Prostate gland (tissue), 2 donors: ENCODE measurements around the gene PGBD2. TPM values are rescaled to one million over a fixed set of nuclear protein-coding genes. Genes with fewer than 3 reads are reported as not detected.
"Not testable (repeated sequence)": the region's sequence is repeated elsewhere in the genome, so short reads cannot be mapped to it uniquely, and the experiment has no call there.

Experiments
- DNase-seq: peaks from one replicate; pipeline ENCODE4 v3.0.0-alpha.2; 2019; ENCODE audit warnings: low spot score
- H3K27ac ChIP-seq, 2 donors: fragments of 200-600 bp; sonication (generic); 2 replicates each; pipeline ENCODE4 v1.5.1; 2017 to 2019
- H3K27me3 ChIP-seq: fragments of 200-600 bp; sonication (generic); replicated peaks from 2 replicates; pipeline ENCODE4 v1.5.1; 2019; ENCODE audit not compliant: insufficient read depth
- H3K36me3 ChIP-seq, 2 donors: fragments of 200-600 bp; sonication (generic); 1 replicate in 1 of 2; 2 replicates in 1 of 2; pipeline versions ENCODE4 v1.5.1 to v1.8.1; 2017 to 2019
- H3K4me1 ChIP-seq: fragments of 200-600 bp; sonication (generic); replicated peaks from 2 replicates; pipeline ENCODE4 v1.5.1; 2019
- H3K4me3 ChIP-seq, 2 donors: fragments of 200-600 bp; sonication (generic); 2 replicates each; pipeline ENCODE4 v1.5.1; 2017 to 2019
- H3K9me3 ChIP-seq: fragments of 200-600 bp; sonication (generic); 2 replicates; pipeline ENCODE4 v1.5.1; 2017
- POLR2A ChIP-seq: fragments of 450-650 bp; IDR thresholded peaks from one replicate; pipeline ENCODE4 v1.6.1; 2016; ENCODE audit warnings: antibody characterized with exemption, mild to moderate bottlenecking
- POLR2AphosphoS5 ChIP-seq: sonication (generic); formaldehyde crosslinking; IDR thresholded peaks from one replicate; pipeline ENCODE4 v1.6.1; 2017; ENCODE audit warnings: antibody characterized with exemption
- WGBS: methylation state at CpG from one replicate; pipeline ENCODE4 v1.1.5; 2018; 5-methylcytosine and 5-hydroxymethylcytosine counted together
- intact Hi-C: fragments of 100-400 bp; cut with DNase I; formaldehyde crosslinking; loops from one replicate; pipeline ENCODE4 v1.14.2; 2022
- total RNA-seq, 2 donors: library from RNA; depleted of rRNA; stranded (reverse); fragments of >200 nt; gene quantifications; one replicate each; pipeline ENCODE4 v1.1.0, GENCODE V29; 2016
- TF ChIP-seq, protein P1 (sequence below), 4 experiments: fragments of 200-600 bp in 2 of 4; fragments of 450-650 bp in 2 of 4; sonication (generic) in 2 of 4; IDR thresholded peaks; 1 replicate in 3 of 4; 2 replicates in 1 of 4; pipeline ENCODE4 v1.5.1; 2016 to 2019; ENCODE audit warnings: antibody characterized with exemption in 4 of 4, mild to moderate bottlenecking in 2 of 4, moderate library complexity in 2 of 4

PGBD2 gene
- total RNA-seq, 2 donors from 2014 or later: 8.6 to 12.6 TPM

DNA sequence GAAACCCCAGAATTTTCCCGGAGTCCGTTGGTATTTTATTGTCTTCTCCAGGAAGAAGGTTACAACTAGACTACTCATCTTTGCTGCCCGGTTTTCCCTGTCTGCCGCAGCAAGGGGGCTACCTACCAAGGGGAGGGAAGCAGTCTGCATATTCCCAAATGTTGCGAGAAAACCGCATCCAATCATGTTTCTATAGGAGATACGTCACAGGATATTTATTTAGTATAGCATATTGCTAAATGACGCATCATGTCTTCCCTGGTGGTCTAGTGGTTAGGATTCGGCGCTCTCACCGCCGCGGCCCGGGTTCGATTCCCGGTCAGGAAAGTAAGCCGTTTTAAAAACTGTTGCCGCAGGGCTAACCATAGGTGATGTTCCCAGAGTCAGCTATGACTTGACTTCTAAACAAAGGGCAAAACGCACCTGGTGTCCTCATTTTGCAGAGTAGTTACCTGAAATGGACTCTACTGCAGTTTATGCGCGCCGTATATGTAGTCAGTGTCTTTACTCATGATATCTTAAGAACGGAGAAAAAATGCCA lies 32.0 kb upstream of the PGBD2 start:
- intact Hi-C loops: loop anchor here (2.0 kb wide), 1 partner anchor 15 kb away; the partner anchor contains the start of gene ZNF692
- Histone ChIP-seq H3K4me1 (no peaks in the 10 kb centered on the region), H3K36me3 (no peaks in the 10 kb centered on the region), H3K27me3 (no peaks in the 10 kb centered on the region), H3K9me3 (no peaks in the 10 kb centered on the region), H3K4me3 (peak overlapping the region; percentile 51 to 58), H3K27ac (peak overlapping the region; percentile 95 to 96)
- DNase-seq: peak; percentile 44
- WGBS: 3% methylated on average over 23 of the region's 23 CpGs
- peak; percentile 47 for TF ChIP-seq POLR2AphosphoS5
- no peak for TF ChIP-seq POLR2A
- TF ChIP-seq, protein P1, sequence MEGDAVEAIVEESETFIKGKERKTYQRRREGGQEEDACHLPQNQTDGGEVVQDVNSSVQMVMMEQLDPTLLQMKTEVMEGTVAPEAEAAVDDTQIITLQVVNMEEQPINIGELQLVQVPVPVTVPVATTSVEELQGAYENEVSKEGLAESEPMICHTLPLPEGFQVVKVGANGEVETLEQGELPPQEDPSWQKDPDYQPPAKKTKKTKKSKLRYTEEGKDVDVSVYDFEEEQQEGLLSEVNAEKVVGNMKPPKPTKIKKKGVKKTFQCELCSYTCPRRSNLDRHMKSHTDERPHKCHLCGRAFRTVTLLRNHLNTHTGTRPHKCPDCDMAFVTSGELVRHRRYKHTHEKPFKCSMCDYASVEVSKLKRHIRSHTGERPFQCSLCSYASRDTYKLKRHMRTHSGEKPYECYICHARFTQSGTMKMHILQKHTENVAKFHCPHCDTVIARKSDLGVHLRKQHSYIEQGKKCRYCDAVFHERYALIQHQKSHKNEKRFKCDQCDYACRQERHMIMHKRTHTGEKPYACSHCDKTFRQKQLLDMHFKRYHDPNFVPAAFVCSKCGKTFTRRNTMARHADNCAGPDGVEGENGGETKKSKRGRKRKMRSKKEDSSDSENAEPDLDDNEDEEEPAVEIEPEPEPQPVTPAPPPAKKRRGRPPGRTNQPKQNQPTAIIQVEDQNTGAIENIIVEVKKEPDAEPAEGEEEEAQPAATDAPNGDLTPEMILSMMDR (IDR thresholded peaks at IDR 0.05): no peak

DNA sequence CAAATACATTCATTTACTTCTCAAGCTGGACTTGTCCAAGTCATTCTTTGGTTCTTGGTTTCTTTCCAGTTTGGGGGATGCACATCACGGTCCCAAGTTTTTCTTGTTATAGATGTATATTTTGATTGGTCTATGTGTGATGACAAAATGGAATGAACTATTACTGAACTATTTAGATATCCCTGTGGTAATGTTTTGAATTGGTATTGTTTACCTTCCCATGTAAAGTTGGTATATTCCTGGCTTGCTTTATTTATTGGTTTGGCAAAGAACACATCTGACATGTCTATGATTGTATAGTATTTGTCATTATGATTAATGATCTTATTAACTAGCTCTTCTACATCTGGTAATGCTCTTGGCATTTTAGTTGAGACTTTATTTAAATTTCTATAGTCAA lies 24.8 kb upstream of the PGBD2 start:
- Histone ChIP-seq H3K36me3 (no peaks in the 10 kb centered on the region), H3K4me3 (no peak overlapping the region), H3K27me3 (no peaks in the 10 kb centered on the region), H3K4me1 (no peaks in the 10 kb centered on the region), H3K9me3 (no peaks in the 10 kb centered on the region), H3K27ac (no peak overlapping the region)
- 46% methylated on average over 1 of the region's 1 CpG for WGBS
- DNase-seq: no peak
- intact Hi-C loops: no loop called here
- TF ChIP-seq, protein P1 (IDR thresholded peaks at IDR 0.05): no peak
- TF ChIP-seq POLR2AphosphoS5 (no peak), POLR2A (no peak)

DNA sequence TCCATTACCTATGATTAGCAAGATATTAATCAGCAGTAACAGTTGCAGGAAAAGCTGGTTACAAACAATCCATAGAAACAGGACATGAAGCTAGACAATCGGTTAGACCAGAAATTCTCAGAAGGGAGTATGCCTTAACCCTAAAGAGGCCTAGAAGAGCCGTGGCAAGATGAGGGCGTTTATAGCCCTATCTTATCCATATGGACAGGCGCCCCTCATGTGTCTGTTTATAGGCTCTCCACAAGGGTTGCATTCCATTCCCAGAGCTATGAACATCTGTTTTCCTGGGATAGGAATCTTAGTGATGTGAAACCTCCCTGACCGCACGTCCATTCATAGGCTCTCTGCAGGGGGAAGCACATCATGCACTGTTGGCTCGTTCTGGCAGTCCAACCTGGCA lies 23.6 kb upstream of the PGBD2 start:
- H3K27me3 ChIP-seq, intact Hi-C loops, H3K27ac ChIP-seq, H3K4me3 ChIP-seq, H3K9me3 ChIP-seq, H3K4me1 ChIP-seq, H3K36me3 ChIP-seq, DNase-seq: not testable (repeated sequence)
- WGBS: 83% methylated on average over 7 of the region's 7 CpGs

DNA sequence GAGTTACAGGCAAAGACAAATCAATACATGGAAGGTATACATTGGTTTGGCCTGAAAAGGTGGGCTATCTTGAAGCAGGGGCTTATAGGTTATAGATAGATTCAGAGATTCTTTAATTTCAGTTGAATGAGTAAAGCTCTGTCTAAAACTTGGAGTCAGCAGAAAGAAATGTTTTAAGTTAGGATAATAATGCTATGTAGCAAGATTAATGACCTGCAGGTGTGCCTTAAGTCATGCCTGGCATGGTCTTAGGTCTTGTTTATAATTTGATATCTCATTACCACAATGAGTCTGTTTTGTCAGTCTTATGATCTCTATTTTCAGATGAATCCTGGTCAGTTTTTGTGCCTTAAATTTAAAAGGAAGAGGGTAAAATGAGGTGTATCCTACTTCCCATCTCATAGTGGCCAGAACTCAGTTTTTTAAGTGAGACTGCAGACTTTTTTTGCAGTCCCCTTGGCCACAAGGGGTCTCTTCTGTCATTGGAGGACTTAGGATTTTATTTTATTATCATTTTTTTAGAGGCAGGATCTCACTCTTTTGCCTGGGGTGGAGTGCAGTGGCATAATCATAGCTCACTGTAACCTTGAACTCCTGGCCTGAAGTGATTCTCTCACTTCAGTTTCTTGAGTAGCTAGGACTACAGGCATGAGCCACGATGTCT lies 21.3 kb upstream of the PGBD2 start:
- WGBS: 81% methylated on average over 1 of the region's 1 CpG
- Histone ChIP-seq H3K36me3 (no peaks in the 10 kb centered on the region), H3K9me3 (no peaks in the 10 kb centered on the region), H3K4me1 (no peaks in the 10 kb centered on the region), H3K27ac (no peak overlapping the region), H3K27me3 (no peaks in the 10 kb centered on the region), H3K4me3 (no peak overlapping the region)
- TF ChIP-seq, protein P1 (IDR thresholded peaks at IDR 0.05): no peak
- TF ChIP-seq POLR2A (no peak), POLR2AphosphoS5 (no peak)
- intact Hi-C loops: no loop called here
- DNase-seq: no peak

DNA sequence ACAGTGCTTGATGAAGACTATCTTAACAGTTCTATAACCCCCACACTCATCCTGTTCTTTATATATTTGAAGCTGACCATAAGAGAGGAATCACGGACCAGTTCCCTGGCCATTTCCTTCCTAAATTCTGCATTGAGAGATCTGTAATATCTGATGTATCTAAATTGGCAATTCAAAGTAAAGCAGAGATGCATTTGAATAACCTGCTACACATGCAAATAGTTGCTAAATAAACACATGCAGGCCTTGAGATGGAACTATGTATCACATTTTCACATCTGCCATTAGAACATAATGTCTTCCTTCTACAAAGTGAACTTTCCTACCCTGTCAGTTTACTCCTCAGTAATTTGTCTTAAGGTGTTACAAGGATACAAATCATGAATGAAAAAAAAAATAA lies 20.4 kb upstream of the PGBD2 start:
- intact Hi-C loops: no loop called here
- no peaks in the 10 kb centered on the region for H3K9me3 ChIP-seq
- no peaks in the 10 kb centered on the region for H3K27me3 ChIP-seq
- no peak overlapping the region for H3K27ac ChIP-seq
- WGBS: 94% methylated on average over 1 of the region's 1 CpG
- no peaks in the 10 kb centered on the region for H3K4me1 ChIP-seq
- DNase-seq: no peak
- TF ChIP-seq, protein P1 (IDR thresholded peaks at IDR 0.05): no peak
- no peak for TF ChIP-seq POLR2AphosphoS5
- TF ChIP-seq POLR2A: no peak
- no peak overlapping the region for H3K4me3 ChIP-seq
- H3K36me3 ChIP-seq: no peaks in the 10 kb centered on the region
